Endothelial cell of umbilical vein (primary cell): Measurements from ENCODE around the gene CLEC5A. TPM values are rescaled to one million over a fixed set of nuclear protein-coding genes. Genes with fewer than 3 reads are reported as not detected.

Source experiments
- BruUV-seq: library from RNA; stranded (reverse); fragments of 400-500 nt; replicated peaks from 2 replicates; lab custom pipeline; 2021; lab: Mats Ljungman, UMichigan
- CTCF ChIA-PET: fragments of 300-600, 350-600 bp; sonication (Branson Sonifier 250); formaldehyde crosslinking; loops from one replicate; lab custom pipeline; 2021; ENCODE audit warnings: antibody characterized with exemption, inconsistent platforms; lab: Charles Lee
- POLR2A ChIA-PET: fragments of 300-600, 350-600 bp; sonication (Branson Sonifier 250); formaldehyde crosslinking; loops from one replicate; lab custom pipeline; 2021; ENCODE audit warnings: antibody characterized with exemption, inconsistent platforms; lab: Charles Lee
- DNase-seq: peaks from one replicate; pipeline ENCODE4 v3.0.0-alpha.2; 2011; ENCODE audit warnings: low read depth, low spot score
- FAIRE-seq: peaks from 2 replicates; lab custom pipeline; 2011; peaks lifted over from hg19 to GRCh38; lab: Jason Lieb, UNC
- H2AFZ ChIP-seq: 2 replicates; pipeline ENCODE4 v1.6.0; 2012; ENCODE audit warnings: low read depth, low read length, control low read depth, inconsistent platforms
- H3K27ac ChIP-seq: 2 replicates; pipeline ENCODE4 v1.5.1; 2011; ENCODE audit warnings: low read depth, mild to moderate bottlenecking, control low read depth, low read length, moderate library complexity; ENCODE audit not compliant: insufficient read depth
- H3K27me3 ChIP-seq, 2 experiments: 2 replicates each; pipeline versions ENCODE4 v1.6.0 to v1.6.1; 2011; ENCODE audit warnings: low read length in 2 of 2, mixed read lengths in 1 of 2; ENCODE audit not compliant: control insufficient read depth in 2 of 2, insufficient read depth in 2 of 2
- H3K36me3 ChIP-seq, 2 experiments: 2 replicates in 1 of 2; 3 replicates in 1 of 2; pipeline ENCODE4 v1.5.1; 2011; ENCODE audit warnings: low read length in 2 of 2, mild to moderate bottlenecking in 1 of 2, moderate library complexity in 1 of 2; ENCODE audit not compliant: control insufficient read depth in 2 of 2, insufficient read depth in 2 of 2; ENCODE audit errors: extremely low read depth in 1 of 2
- H3K4me1 ChIP-seq: 3 replicates; pipeline ENCODE4 v1.5.1; 2011; ENCODE audit warnings: mild to moderate bottlenecking, low read length; ENCODE audit not compliant: control insufficient read depth, insufficient read depth; ENCODE audit errors: extremely low read depth
- H3K4me2 ChIP-seq: 2 replicates; pipeline ENCODE4 v1.6.1; 2011; ENCODE audit warnings: low read length, control low read depth, mixed read lengths; ENCODE audit not compliant: insufficient read depth
- H3K4me3 ChIP-seq, 3 experiments: fragments of 200-600 bp in 1 of 3; sonication (generic), shearing (Covaris generic) in 1 of 3; replicated peaks in 1 of 3; 2 replicates each; pipeline ENCODE4 v1.5.1; 2011 to 2016; ENCODE audit warnings: control low read depth in 3 of 3, low read length in 3 of 3, mild to moderate bottlenecking in 2 of 3, inconsistent platforms in 1 of 3, low read depth in 1 of 3, moderate library complexity in 1 of 3; ENCODE audit not compliant: insufficient read depth in 1 of 3
- H3K79me2 ChIP-seq: 2 replicates; pipeline ENCODE4 v1.6.0; 2012; ENCODE audit warnings: low read length, inconsistent platforms; ENCODE audit not compliant: control insufficient read depth, insufficient read depth
- H3K9ac ChIP-seq: replicated peaks from 2 replicates; pipeline ENCODE3; 2011; ENCODE audit warnings: low read length, control low read depth; ENCODE audit not compliant: insufficient read depth; ENCODE audit errors: extremely low read depth
- H3K9me1 ChIP-seq: replicated peaks from 3 replicates; pipeline ENCODE4 v1.6.0; 2011; ENCODE audit warnings: mild to moderate bottlenecking, low read length; ENCODE audit not compliant: control insufficient read depth, insufficient read depth; ENCODE audit errors: extremely low read depth
- H3K9me3 ChIP-seq: replicated peaks from 2 replicates; pipeline ENCODE4 v1.5.1; 2012; ENCODE audit warnings: low read length, inconsistent platforms; ENCODE audit not compliant: control insufficient read depth, insufficient read depth
- H4K20me1 ChIP-seq: replicated peaks from 2 replicates; pipeline ENCODE3; 2011; ENCODE audit warnings: mild to moderate bottlenecking, low read length; ENCODE audit not compliant: control insufficient read depth, insufficient read depth; ENCODE audit errors: extremely low read depth
- EZH2 ChIP-seq: IDR thresholded peaks from 2 replicates; pipeline ENCODE4 v1.6.1; 2012; ENCODE audit warnings: borderline replicate concordance, low read depth, mild to moderate bottlenecking, moderate library complexity, low read length, inconsistent platforms; ENCODE audit not compliant: severe bottlenecking
- FOS ChIP-seq: IDR thresholded peaks from 2 replicates; pipeline ENCODE4 v1.6.1; 2011; ENCODE audit warnings: mild to moderate bottlenecking, low read length, moderate library complexity, borderline replicate concordance; ENCODE audit not compliant: insufficient read depth
- GATA2 ChIP-seq: IDR thresholded peaks from 2 replicates; pipeline ENCODE4 v1.7.0; 2011; ENCODE audit warnings: low read depth, mild to moderate bottlenecking, moderate library complexity, mixed read lengths, low read length; ENCODE audit not compliant: insufficient read length, insufficient read depth
- JUN ChIP-seq: IDR thresholded peaks from 2 replicates; pipeline ENCODE4 v1.6.1; 2011; ENCODE audit warnings: borderline replicate concordance, low read depth; ENCODE audit not compliant: insufficient read length, insufficient read depth
- MYC ChIP-seq: IDR thresholded peaks from one replicate; pipeline ENCODE4 v1.6.1; 2011; ENCODE audit warnings: mild to moderate bottlenecking, low read depth, low read length
- POLR2A ChIP-seq: IDR thresholded peaks from 2 replicates; pipeline ENCODE4 v1.6.1; 2012; ENCODE audit warnings: low read depth, mild to moderate bottlenecking, control low read depth, low read length
- POLR2AphosphoS5 ChIP-seq: IDR thresholded peaks from 2 replicates; pipeline ENCODE4 v1.6.1; 2012; ENCODE audit warnings: low read depth, mild to moderate bottlenecking, control low read depth, low read length, moderate library complexity; ENCODE audit not compliant: insufficient read depth
- dilution Hi-C: fragments of 300-500 bp; cut with MboI; formaldehyde crosslinking; loops from one replicate; pipeline ENCODE4 v1.15.0; 2019; ENCODE audit warnings: low sequenced_read_pairs; ENCODE audit not compliant: extremely low pct_ligation_motif_present
- intact Hi-C: fragments of 100-400 bp; cut with micrococcal nuclease; formaldehyde crosslinking; loops from one replicate; pipeline ENCODE4 v1.10.0; 2022
- polyA plus RNA-seq, 4 experiments: library from polyadenylated mRNA; depleted of rRNA in 3 of 4; stranded (reverse) in 3 of 4; unstranded in 1 of 4; fragments of >200 nt; gene quantifications; 2 replicates each; pipeline versions ENCODE4 v1.2.1 to v1.2.3, GENCODE V29; 2011 to 2012; ENCODE audit warnings: missing spikeins in 1 of 4
- total RNA-seq: library from RNA; stranded (reverse); gene quantifications from 2 replicates; pipeline ENCODE4 v1.2.3, GENCODE V29; 2021
- TF ChIP-seq, protein P1 (sequence below): IDR thresholded peaks from 2 replicates; pipeline ENCODE4 v1.6.1; 2011; ENCODE audit not compliant: insufficient read depth, insufficient read length
- TF ChIP-seq, protein P2 (sequence below), 2 donors: IDR thresholded peaks; 1 replicate in 1 of 2; 2 replicates in 1 of 2; pipeline ENCODE4 v1.5.1; 2011; ENCODE audit warnings: low read length in 2 of 2, mild to moderate bottlenecking in 2 of 2, moderate library complexity in 2 of 2, control low read depth in 1 of 2, inconsistent platforms in 1 of 2, low read depth in 1 of 2; ENCODE audit not compliant: insufficient read depth in 1 of 2; ENCODE audit errors: extremely low read depth in 1 of 2

The CLEC5A gene
- total and polyA plus RNA-seq, 2 donors (not counting 3 experiments of a cell fraction or from before 2014, with no cell fraction given) = not detected

DNA sequence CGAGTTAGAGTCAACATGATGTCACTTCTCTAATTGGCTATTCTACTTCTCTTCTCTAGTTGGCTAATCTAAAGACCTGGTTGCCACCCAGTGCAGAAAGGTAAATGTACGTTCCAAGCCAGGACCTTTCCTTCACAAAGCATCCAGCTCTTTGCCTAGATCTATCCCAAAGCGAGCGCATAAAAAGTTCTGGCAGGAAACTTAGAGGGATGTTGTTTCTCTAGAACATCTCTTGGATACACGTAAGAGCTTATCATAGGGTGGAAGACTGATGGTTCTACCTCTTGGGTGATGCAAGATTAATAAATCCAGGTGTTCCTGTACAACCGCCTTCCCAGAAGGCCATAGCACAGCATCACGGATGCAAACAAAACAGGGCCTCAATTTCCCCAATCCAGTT, 26.9 kb upstream of the CLEC5A start, which contains the start of gene TAS2R38:
TAS2R38 (minus strand) TSS at position 101 of the 400 bp plus-strand sequence; CDS start at position 17, 84 bp downstream.
- CTCF ChIA-PET = no interaction called here
- H2AFZ ChIP-seq = no peak within 1 kb of the TSS
- H3K27ac ChIP-seq = no peak within 1 kb of the TSS
- H3K36me3 ChIP-seq = no peaks in the 10 kb centered on the region
- no peaks in the 10 kb centered on the region for H3K27me3 ChIP-seq
- no peak for TF ChIP-seq POLR2A
- no peak for TF ChIP-seq FOS
- no peak for TF ChIP-seq GATA2
- no peak for TF ChIP-seq MYC
- TF ChIP-seq, protein P1, sequence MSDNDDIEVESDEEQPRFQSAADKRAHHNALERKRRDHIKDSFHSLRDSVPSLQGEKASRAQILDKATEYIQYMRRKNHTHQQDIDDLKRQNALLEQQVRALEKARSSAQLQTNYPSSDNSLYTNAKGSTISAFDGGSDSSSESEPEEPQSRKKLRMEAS = no peak
- no peak for TF ChIP-seq JUN
- no peak for TF ChIP-seq POLR2AphosphoS5
- no peak for TF ChIP-seq EZH2
- TF ChIP-seq, protein P2, sequence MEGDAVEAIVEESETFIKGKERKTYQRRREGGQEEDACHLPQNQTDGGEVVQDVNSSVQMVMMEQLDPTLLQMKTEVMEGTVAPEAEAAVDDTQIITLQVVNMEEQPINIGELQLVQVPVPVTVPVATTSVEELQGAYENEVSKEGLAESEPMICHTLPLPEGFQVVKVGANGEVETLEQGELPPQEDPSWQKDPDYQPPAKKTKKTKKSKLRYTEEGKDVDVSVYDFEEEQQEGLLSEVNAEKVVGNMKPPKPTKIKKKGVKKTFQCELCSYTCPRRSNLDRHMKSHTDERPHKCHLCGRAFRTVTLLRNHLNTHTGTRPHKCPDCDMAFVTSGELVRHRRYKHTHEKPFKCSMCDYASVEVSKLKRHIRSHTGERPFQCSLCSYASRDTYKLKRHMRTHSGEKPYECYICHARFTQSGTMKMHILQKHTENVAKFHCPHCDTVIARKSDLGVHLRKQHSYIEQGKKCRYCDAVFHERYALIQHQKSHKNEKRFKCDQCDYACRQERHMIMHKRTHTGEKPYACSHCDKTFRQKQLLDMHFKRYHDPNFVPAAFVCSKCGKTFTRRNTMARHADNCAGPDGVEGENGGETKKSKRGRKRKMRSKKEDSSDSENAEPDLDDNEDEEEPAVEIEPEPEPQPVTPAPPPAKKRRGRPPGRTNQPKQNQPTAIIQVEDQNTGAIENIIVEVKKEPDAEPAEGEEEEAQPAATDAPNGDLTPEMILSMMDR (IDR thresholded peaks at IDR 0.05; ENCODE audit: extremely low read depth in 1 of 2, insufficient read depth in 1 of 2, low read depth in 1 of 2, low read length in 2 of 2) = no peak
- H4K20me1 ChIP-seq = no peaks in the 10 kb centered on the region
- dilution Hi-C loops (no loop called here), intact Hi-C loops (no loop called here)
- no peak within 1 kb of the TSS for H3K4me3 ChIP-seq
- H3K9ac ChIP-seq = no peak within 1 kb of the TSS
- H3K9me1 ChIP-seq = no peaks in the 10 kb centered on the region
- no peaks in the 10 kb centered on the region for H3K9me3 ChIP-seq
- no peak within 1 kb of the TSS for H3K4me2 ChIP-seq
- DNase-seq = no peak
- no peak for FAIRE-seq
- POLR2A ChIA-PET = no interaction called here
- no peaks in the 10 kb centered on the region for H3K79me2 ChIP-seq
- H3K4me1 ChIP-seq = no peaks in the 10 kb centered on the region
- no TSS peak for BruUV-seq
